Endothelial cell of umbilical vein (primary cell): ENCODE measurements around the gene TOP3B. TPM values are rescaled to one million over a fixed set of nuclear protein-coding genes. Genes with fewer than 3 reads are reported as not detected.

Source experiments
- BruUV-seq: library from RNA; stranded (reverse); fragments of 400-500 nt; replicated peaks from 2 replicates; lab custom pipeline; 2021; lab: Mats Ljungman, UMichigan
- CTCF ChIA-PET: fragments of 300-600, 350-600 bp; sonication (Branson Sonifier 250); formaldehyde crosslinking; loops from one replicate; lab custom pipeline; 2021; ENCODE audit warnings: antibody characterized with exemption, inconsistent platforms; lab: Charles Lee
- POLR2A ChIA-PET: fragments of 300-600, 350-600 bp; sonication (Branson Sonifier 250); formaldehyde crosslinking; loops from one replicate; lab custom pipeline; 2021; ENCODE audit warnings: antibody characterized with exemption, inconsistent platforms; lab: Charles Lee
- DNase-seq: peaks from one replicate; pipeline ENCODE4 v3.0.0-alpha.2; 2011; ENCODE audit warnings: low read depth, low spot score
- FAIRE-seq: peaks from 2 replicates; lab custom pipeline; 2011; peaks lifted over from hg19 to GRCh38; lab: Jason Lieb, UNC
- H2AFZ ChIP-seq: 2 replicates; pipeline ENCODE4 v1.6.0; 2012; ENCODE audit warnings: low read depth, low read length, control low read depth, inconsistent platforms
- H3K27ac ChIP-seq: 2 replicates; pipeline ENCODE4 v1.5.1; 2011; ENCODE audit warnings: low read depth, mild to moderate bottlenecking, control low read depth, low read length, moderate library complexity; ENCODE audit not compliant: insufficient read depth
- H3K27me3 ChIP-seq, 2 experiments: 2 replicates each; pipeline versions ENCODE4 v1.6.0 to v1.6.1; 2011; ENCODE audit warnings: low read length in 2 of 2, mixed read lengths in 1 of 2; ENCODE audit not compliant: control insufficient read depth in 2 of 2, insufficient read depth in 2 of 2
- H3K36me3 ChIP-seq, 2 experiments: 2 replicates in 1 of 2; 3 replicates in 1 of 2; pipeline ENCODE4 v1.5.1; 2011; ENCODE audit warnings: low read length in 2 of 2, mild to moderate bottlenecking in 1 of 2, moderate library complexity in 1 of 2; ENCODE audit not compliant: control insufficient read depth in 2 of 2, insufficient read depth in 2 of 2; ENCODE audit errors: extremely low read depth in 1 of 2
- H3K4me1 ChIP-seq: 3 replicates; pipeline ENCODE4 v1.5.1; 2011; ENCODE audit warnings: mild to moderate bottlenecking, low read length; ENCODE audit not compliant: control insufficient read depth, insufficient read depth; ENCODE audit errors: extremely low read depth
- H3K4me2 ChIP-seq: 2 replicates; pipeline ENCODE4 v1.6.1; 2011; ENCODE audit warnings: low read length, control low read depth, mixed read lengths; ENCODE audit not compliant: insufficient read depth
- H3K4me3 ChIP-seq, 3 experiments: fragments of 200-600 bp in 1 of 3; sonication (generic), shearing (Covaris generic) in 1 of 3; replicated peaks in 1 of 3; 2 replicates each; pipeline ENCODE4 v1.5.1; 2011 to 2016; ENCODE audit warnings: control low read depth in 3 of 3, low read length in 3 of 3, mild to moderate bottlenecking in 2 of 3, inconsistent platforms in 1 of 3, low read depth in 1 of 3, moderate library complexity in 1 of 3; ENCODE audit not compliant: insufficient read depth in 1 of 3
- H3K79me2 ChIP-seq: 2 replicates; pipeline ENCODE4 v1.6.0; 2012; ENCODE audit warnings: low read length, inconsistent platforms; ENCODE audit not compliant: control insufficient read depth, insufficient read depth
- H3K9ac ChIP-seq: replicated peaks from 2 replicates; pipeline ENCODE3; 2011; ENCODE audit warnings: low read length, control low read depth; ENCODE audit not compliant: insufficient read depth; ENCODE audit errors: extremely low read depth
- H3K9me1 ChIP-seq: replicated peaks from 3 replicates; pipeline ENCODE4 v1.6.0; 2011; ENCODE audit warnings: mild to moderate bottlenecking, low read length; ENCODE audit not compliant: control insufficient read depth, insufficient read depth; ENCODE audit errors: extremely low read depth
- H3K9me3 ChIP-seq: replicated peaks from 2 replicates; pipeline ENCODE4 v1.5.1; 2012; ENCODE audit warnings: low read length, inconsistent platforms; ENCODE audit not compliant: control insufficient read depth, insufficient read depth
- H4K20me1 ChIP-seq: replicated peaks from 2 replicates; pipeline ENCODE3; 2011; ENCODE audit warnings: mild to moderate bottlenecking, low read length; ENCODE audit not compliant: control insufficient read depth, insufficient read depth; ENCODE audit errors: extremely low read depth
- CTCF ChIP-seq, 2 donors: IDR thresholded peaks; 1 replicate in 1 of 2; 2 replicates in 1 of 2; pipeline ENCODE4 v1.5.1; 2011; ENCODE audit warnings: low read length in 2 of 2, mild to moderate bottlenecking in 2 of 2, moderate library complexity in 2 of 2, control low read depth in 1 of 2, inconsistent platforms in 1 of 2, low read depth in 1 of 2; ENCODE audit not compliant: insufficient read depth in 1 of 2; ENCODE audit errors: extremely low read depth in 1 of 2
- EZH2 ChIP-seq: IDR thresholded peaks from 2 replicates; pipeline ENCODE4 v1.6.1; 2012; ENCODE audit warnings: borderline replicate concordance, low read depth, mild to moderate bottlenecking, moderate library complexity, low read length, inconsistent platforms; ENCODE audit not compliant: severe bottlenecking
- FOS ChIP-seq: IDR thresholded peaks from 2 replicates; pipeline ENCODE4 v1.6.1; 2011; ENCODE audit warnings: mild to moderate bottlenecking, low read length, moderate library complexity, borderline replicate concordance; ENCODE audit not compliant: insufficient read depth
- GATA2 ChIP-seq: IDR thresholded peaks from 2 replicates; pipeline ENCODE4 v1.7.0; 2011; ENCODE audit warnings: low read depth, mild to moderate bottlenecking, moderate library complexity, mixed read lengths, low read length; ENCODE audit not compliant: insufficient read length, insufficient read depth
- JUN ChIP-seq: IDR thresholded peaks from 2 replicates; pipeline ENCODE4 v1.6.1; 2011; ENCODE audit warnings: borderline replicate concordance, low read depth; ENCODE audit not compliant: insufficient read length, insufficient read depth
- MAX ChIP-seq: IDR thresholded peaks from 2 replicates; pipeline ENCODE4 v1.6.1; 2011; ENCODE audit not compliant: insufficient read depth, insufficient read length
- MYC ChIP-seq: IDR thresholded peaks from one replicate; pipeline ENCODE4 v1.6.1; 2011; ENCODE audit warnings: mild to moderate bottlenecking, low read depth, low read length
- POLR2A ChIP-seq: IDR thresholded peaks from 2 replicates; pipeline ENCODE4 v1.6.1; 2012; ENCODE audit warnings: low read depth, mild to moderate bottlenecking, control low read depth, low read length
- POLR2AphosphoS5 ChIP-seq: IDR thresholded peaks from 2 replicates; pipeline ENCODE4 v1.6.1; 2012; ENCODE audit warnings: low read depth, mild to moderate bottlenecking, control low read depth, low read length, moderate library complexity; ENCODE audit not compliant: insufficient read depth
- dilution Hi-C: fragments of 300-500 bp; cut with MboI; formaldehyde crosslinking; loops from one replicate; pipeline ENCODE4 v1.15.0; 2019; ENCODE audit warnings: low sequenced_read_pairs; ENCODE audit not compliant: extremely low pct_ligation_motif_present
- intact Hi-C: fragments of 100-400 bp; cut with micrococcal nuclease; formaldehyde crosslinking; loops from one replicate; pipeline ENCODE4 v1.10.0; 2022
- polyA plus RNA-seq, 4 experiments: library from polyadenylated mRNA; depleted of rRNA in 3 of 4; stranded (reverse) in 3 of 4; unstranded in 1 of 4; fragments of >200 nt; gene quantifications; 2 replicates each; pipeline versions ENCODE4 v1.2.1 to v1.2.3, GENCODE V29; 2011 to 2012; ENCODE audit warnings: missing spikeins in 1 of 4
- total RNA-seq: library from RNA; stranded (reverse); gene quantifications from 2 replicates; pipeline ENCODE4 v1.2.3, GENCODE V29; 2021

Gene TOP3B
- total and polyA plus RNA-seq, 2 donors (not counting 3 experiments of a cell fraction or from before 2014, with no cell fraction given) = 25.2 to 56.5 TPM

GRCh38 chr22:22025320-22026156 lies 43.0 kb upstream of the TOP3B start:
- Histone ChIP-seq H3K9ac (no peak overlapping the region), H2AFZ (no peak overlapping the region), H3K9me3 (no peaks in the 10 kb centered on the region), H3K79me2 (no peaks in the 10 kb centered on the region), H3K4me1 (no peaks in the 10 kb centered on the region), H3K27ac (no peak overlapping the region), H3K9me1 (no peaks in the 10 kb centered on the region), H3K36me3 (no peaks in the 10 kb centered on the region), H3K4me3 (no peak overlapping the region), H4K20me1 (no peaks in the 10 kb centered on the region), H3K4me2 (no peak overlapping the region), H3K27me3 (no peaks in the 10 kb centered on the region)
- dilution Hi-C loops (no loop called here), intact Hi-C loops (no loop called here)
- BruUV-seq = no TSS peak
- ChIA-PET CTCF (no interaction called here), POLR2A (no interaction called here)
- no peak for TF ChIP-seq FOS
- TF ChIP-seq MAX = no peak
- no peak for TF ChIP-seq EZH2
- DNase-seq (no peak), FAIRE-seq (no peak)

GRCh38 chr22:22024440-22024839 lies 41.9 kb upstream of the TOP3B start:
- Histone ChIP-seq H3K27ac (no peak overlapping the region), H3K27me3 (peaks cover 0 to 2% of the 10 kb centered on the region in 2 experiments), H3K36me3 (no peaks in the 10 kb centered on the region), H4K20me1 (no peaks in the 10 kb centered on the region), H3K9me3 (no peaks in the 10 kb centered on the region), H3K4me1 (no peaks in the 10 kb centered on the region), H3K79me2 (no peaks in the 10 kb centered on the region), H3K9me1 (no peaks in the 10 kb centered on the region), H3K4me3 (no peak overlapping the region), H2AFZ (no peak overlapping the region), H3K9ac (no peak overlapping the region), H3K4me2 (no peak overlapping the region)
- dilution Hi-C loops (no loop called here), intact Hi-C loops (no loop called here)
- CTCF ChIA-PET = no interaction called here
- BruUV-seq = no TSS peak
- TF ChIP-seq MYC (no peak), MAX (no peak), POLR2AphosphoS5 (no peak), EZH2 (no peak), POLR2A (no peak), GATA2 (no peak), FOS (no peak), CTCF (IDR thresholded peaks at IDR 0.05; ENCODE audit: extremely low read depth in 1 of 2, insufficient read depth in 1 of 2, low read depth in 1 of 2, low read length in 2 of 2) (no peak), JUN (no peak)
- FAIRE-seq (no peak), DNase-seq (no peak)
- POLR2A ChIA-PET = no interaction called here
